HFFc6 (cell line): ENCODE measurements around the gene GPC6. TPM values are rescaled to one million over a fixed set of nuclear protein-coding genes. Genes with fewer than 3 reads are reported as not detected.

ENCODE experiments used
- DNase-seq: peaks from one replicate; pipeline ENCODE4 v3.0.0-alpha.2; 2018
- H3K27ac Mint-ChIP-seq: 2 replicates; pipeline ENCODE4 v1.8.0; 2020; ENCODE audit warnings: mild to moderate bottlenecking, mixed read lengths
- H3K27me3 Mint-ChIP-seq: 2 replicates; pipeline ENCODE4 v1.8.0; 2021; ENCODE audit warnings: mild to moderate bottlenecking, moderate library complexity, mixed read lengths; ENCODE audit not compliant: insufficient read depth
- H3K36me3 Mint-ChIP-seq: 2 replicates; pipeline ENCODE4 v1.8.0; 2021; ENCODE audit warnings: low read depth, mixed read lengths
- H3K4me1 Mint-ChIP-seq: 2 replicates; pipeline ENCODE4 v1.8.0; 2020; ENCODE audit warnings: low read depth, mixed read lengths
- H3K4me3 Mint-ChIP-seq: 2 replicates; pipeline ENCODE4 v1.8.0; 2020; ENCODE audit warnings: mild to moderate bottlenecking, moderate library complexity, mixed read lengths
- H3K9me3 Mint-ChIP-seq: 2 replicates; pipeline ENCODE4 v1.8.0; 2020; ENCODE audit warnings: mild to moderate bottlenecking, mixed read lengths
- total RNA-seq, 6 experiments: library from RNA; stranded (reverse); fragmentation: NEBNext Ultra II Directional; extraction: Animal tissue kit (Norgen Biotek cat#: 25700); gene quantifications; 2 replicates in 1 of 6; 3 replicates in 5 of 6; pipeline ENCODE4 v1.2.3, GENCODE V29; 2021
- TF ChIP-seq, protein P1 (sequence below): fragments of 200-600 bp; sonication (generic); IDR thresholded peaks from 2 replicates; pipeline ENCODE4 v1.5.0; 2021; ENCODE audit warnings: antibody characterized with exemption, mild to moderate bottlenecking

The GPC6 gene
- total RNA-seq, 6 experiments from 2014 or later, result 3.0 to 5.3 (median 4.4) TPM

DNA sequence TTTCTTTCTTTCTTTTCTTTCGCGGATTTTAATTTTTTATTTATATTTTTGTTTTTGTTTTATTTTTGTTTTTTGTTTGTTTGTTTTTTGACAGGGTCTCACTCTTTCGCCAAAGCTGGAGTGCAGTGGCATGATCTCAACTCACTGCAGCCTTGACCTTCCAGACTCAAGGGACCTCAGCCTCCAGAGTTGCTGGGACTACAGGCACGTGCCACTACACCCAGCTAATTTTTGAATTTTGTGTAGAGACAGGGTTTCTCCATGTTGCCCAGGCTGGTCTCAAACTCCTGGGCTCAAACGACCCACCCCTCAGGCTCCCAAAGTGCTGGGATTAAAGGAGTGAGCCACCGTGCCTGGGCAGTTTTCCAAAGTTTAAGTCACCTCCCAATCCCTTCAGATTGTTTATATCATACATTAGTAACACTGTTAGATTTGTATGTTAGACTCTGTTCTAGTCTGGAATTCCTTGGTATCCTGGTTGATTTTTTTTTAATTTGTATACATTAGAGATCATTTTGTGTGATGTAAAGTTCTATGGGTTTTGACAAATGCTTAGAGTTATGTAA, 655.6 kb downstream of the GPC6 start:
- peak; percentile 32 for DNase-seq
- H3K4me3 Mint-ChIP-seq, result peak overlapping the region; percentile 41
- peaks cover 5% of the 10 kb centered on the region for H3K9me3 Mint-ChIP-seq
- TF ChIP-seq, protein P1, sequence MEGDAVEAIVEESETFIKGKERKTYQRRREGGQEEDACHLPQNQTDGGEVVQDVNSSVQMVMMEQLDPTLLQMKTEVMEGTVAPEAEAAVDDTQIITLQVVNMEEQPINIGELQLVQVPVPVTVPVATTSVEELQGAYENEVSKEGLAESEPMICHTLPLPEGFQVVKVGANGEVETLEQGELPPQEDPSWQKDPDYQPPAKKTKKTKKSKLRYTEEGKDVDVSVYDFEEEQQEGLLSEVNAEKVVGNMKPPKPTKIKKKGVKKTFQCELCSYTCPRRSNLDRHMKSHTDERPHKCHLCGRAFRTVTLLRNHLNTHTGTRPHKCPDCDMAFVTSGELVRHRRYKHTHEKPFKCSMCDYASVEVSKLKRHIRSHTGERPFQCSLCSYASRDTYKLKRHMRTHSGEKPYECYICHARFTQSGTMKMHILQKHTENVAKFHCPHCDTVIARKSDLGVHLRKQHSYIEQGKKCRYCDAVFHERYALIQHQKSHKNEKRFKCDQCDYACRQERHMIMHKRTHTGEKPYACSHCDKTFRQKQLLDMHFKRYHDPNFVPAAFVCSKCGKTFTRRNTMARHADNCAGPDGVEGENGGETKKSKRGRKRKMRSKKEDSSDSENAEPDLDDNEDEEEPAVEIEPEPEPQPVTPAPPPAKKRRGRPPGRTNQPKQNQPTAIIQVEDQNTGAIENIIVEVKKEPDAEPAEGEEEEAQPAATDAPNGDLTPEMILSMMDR, result no peak
- peaks cover 20% of the 10 kb centered on the region for H3K4me1 Mint-ChIP-seq
- peaks cover 11% of the 10 kb centered on the region for H3K36me3 Mint-ChIP-seq
- H3K27me3 Mint-ChIP-seq, result no peaks in the 10 kb centered on the region; the same call in 1 of the 2 replicates
- peak overlapping the region; percentile 70 for H3K27ac Mint-ChIP-seq

DNA sequence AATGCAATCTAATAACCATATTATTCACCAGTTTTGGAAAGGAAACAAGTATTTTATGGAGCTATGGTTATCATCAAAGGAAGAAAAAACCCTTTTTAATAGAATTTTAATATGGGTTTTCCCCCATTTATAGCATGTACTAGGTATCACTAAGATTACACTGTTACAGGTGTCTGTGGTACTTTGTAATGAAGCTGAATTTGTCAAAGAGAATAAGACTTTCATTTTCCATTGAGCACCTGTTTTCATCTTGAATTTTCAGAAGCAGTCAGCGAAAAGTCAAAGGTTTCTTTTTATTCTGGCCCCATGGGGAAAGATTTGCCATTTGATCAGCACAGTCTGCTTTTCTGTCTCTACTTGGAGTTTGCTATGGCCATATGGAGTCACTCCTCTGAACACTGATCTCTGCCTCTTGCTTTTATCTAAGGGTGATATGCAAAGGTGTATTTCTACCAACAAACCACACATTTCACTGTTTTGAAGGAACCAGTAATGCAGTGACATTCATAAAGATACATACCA, 662.9 kb downstream of the GPC6 start:
- no peak for DNase-seq
- no peaks in the 10 kb centered on the region for H3K27me3 Mint-ChIP-seq
- no peak overlapping the region for H3K4me3 Mint-ChIP-seq
- H3K4me1 Mint-ChIP-seq, result no peaks in the 10 kb centered on the region
- H3K9me3 Mint-ChIP-seq, result no peaks in the 10 kb centered on the region
- TF ChIP-seq, protein P1, result no peak
- no peaks in the 10 kb centered on the region for H3K36me3 Mint-ChIP-seq
- H3K27ac Mint-ChIP-seq, result no peak overlapping the region

DNA sequence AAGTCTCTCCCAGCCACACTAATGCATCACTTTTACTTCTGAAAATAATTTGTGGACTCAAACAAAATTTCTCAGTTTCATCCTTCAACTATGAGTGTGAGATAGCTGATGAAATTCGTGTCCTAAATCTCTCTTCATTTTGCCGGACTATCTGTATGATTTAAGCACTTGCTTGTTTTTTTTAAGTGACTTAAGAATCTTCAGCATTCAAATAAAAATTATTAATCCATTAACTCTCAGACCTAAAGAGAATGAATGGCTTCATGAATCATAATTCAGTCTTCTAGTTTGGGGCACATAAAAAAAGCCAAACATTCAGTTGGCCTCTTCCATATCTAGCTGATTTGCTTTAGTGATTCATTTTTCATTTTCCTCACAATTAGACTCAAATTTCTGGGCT, 673.4 kb downstream of the GPC6 start:
- Mint-ChIP-seq H3K27me3 (no peaks in the 10 kb centered on the region; the same call in 1 of the 2 replicates), H3K9me3 (no peaks in the 10 kb centered on the region), H3K4me1 (peaks cover 18% of the 10 kb centered on the region), H3K36me3 (no peaks in the 10 kb centered on the region), H3K4me3 (no peak overlapping the region), H3K27ac (no peak overlapping the region; the same call in none of the 2 replicates)
- no peak for DNase-seq
- TF ChIP-seq, protein P1, result no peak

DNA sequence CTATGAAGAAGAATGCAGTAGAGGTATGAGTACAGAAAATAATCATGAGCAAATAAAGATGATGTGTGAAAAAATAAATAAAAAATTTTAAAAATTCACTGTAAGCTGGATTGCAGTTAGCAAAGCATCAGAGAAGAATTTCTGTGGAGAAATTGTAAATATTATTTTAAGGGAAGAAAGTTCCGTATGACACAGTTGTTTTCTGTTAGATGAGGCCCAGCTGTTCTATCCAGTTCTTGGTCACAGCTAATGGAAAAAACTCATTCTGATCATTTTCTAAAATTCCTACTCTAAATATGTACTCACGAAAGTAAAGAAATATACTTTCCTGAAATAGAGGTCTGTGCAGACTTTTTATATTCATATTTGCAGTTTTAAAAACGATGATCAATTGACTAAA, 674.1 kb downstream of the GPC6 start:
- no peak for DNase-seq
- TF ChIP-seq, protein P1, result no peak
- Mint-ChIP-seq H3K4me3 (no peak overlapping the region), H3K27me3 (no peaks in the 10 kb centered on the region; the same call in 1 of the 2 replicates), H3K36me3 (no peaks in the 10 kb centered on the region), H3K4me1 (peaks cover 18% of the 10 kb centered on the region), H3K9me3 (no peaks in the 10 kb centered on the region), H3K27ac (no peak overlapping the region)

DNA sequence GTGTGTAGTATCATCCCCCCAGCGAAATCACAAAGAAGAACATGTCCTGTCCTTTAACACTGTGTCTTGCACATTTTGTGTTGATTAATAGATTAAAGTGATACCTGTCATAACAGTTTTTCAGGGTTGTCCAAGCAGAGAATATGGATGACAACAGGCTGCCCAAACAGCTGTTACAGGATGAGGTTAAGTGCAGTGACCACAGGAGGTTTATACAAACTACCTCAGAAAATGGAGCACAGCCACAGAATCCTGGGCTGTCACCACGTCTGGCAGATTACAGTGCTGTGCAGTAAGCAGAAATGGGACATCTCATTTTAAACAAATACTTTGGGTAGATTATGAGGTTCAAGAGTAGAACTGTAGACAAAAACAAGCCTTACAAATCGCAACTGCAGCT, 677.3 kb downstream of the GPC6 start:
- no peaks in the 10 kb centered on the region for H3K36me3 Mint-ChIP-seq
- no peaks in the 10 kb centered on the region for H3K9me3 Mint-ChIP-seq
- peaks cover 18% of the 10 kb centered on the region for H3K4me1 Mint-ChIP-seq
- H3K27ac Mint-ChIP-seq, result no peak overlapping the region
- TF ChIP-seq, protein P1, result no peak
- DNase-seq, result no peak
- no peaks in the 10 kb centered on the region for H3K27me3 Mint-ChIP-seq
- no peak overlapping the region for H3K4me3 Mint-ChIP-seq
